ENCODE measurements around the gene RGS17.

GRCh38 chr6:153016846-153017245 lies 114.2 kb downstream of the RGS17 start:
- TF ChIP-seq CTCF (conservative IDR thresholded peaks at IDR 0.05; ENCODE audit: low read length), result no peak
- no peak for TF ChIP-seq EZH2phosphoT487 (IDR thresholded peaks at IDR 0.05; ENCODE audit: borderline replicate concordance)
